Gastroesophageal sphincter (tissue), 4 donors: ENCODE measurements around the gene STN1. TPM values are rescaled to one million over a fixed set of nuclear protein-coding genes. Genes with fewer than 3 reads are reported as not detected.

Experiments used
- ATAC-seq: fragments of 150-250 bp; one replicate; pipeline ENCODE4 v1.9.1; 2016; ENCODE audit warnings: mild to moderate bottlenecking, moderate library complexity
- H3K27ac ChIP-seq, 4 donors: fragments of 200-600 bp; sonication (generic) in 3 of 4; 1 replicate in 3 of 4; 2 replicates in 1 of 4; pipeline ENCODE4 v1.5.1; 2016 to 2019
- H3K27me3 ChIP-seq: fragments of 200-600 bp; sonication (generic); one replicate; pipeline ENCODE4 v1.5.1; 2019
- H3K36me3 ChIP-seq, 2 donors: fragments of 200-600 bp; sonication (generic); one replicate each; pipeline ENCODE4 v1.5.1; 2019; ENCODE audit warnings: control low read depth in 1 of 2
- H3K4me1 ChIP-seq, 3 donors: fragments of 200-600 bp; sonication (generic); 1 replicate in 2 of 3; 2 replicates in 1 of 3; pipeline ENCODE4 v1.5.1; 2016 to 2019; ENCODE audit warnings: control low read depth in 2 of 3
- H3K4me3 ChIP-seq, 2 donors: fragments of 200-600 bp; sonication (generic); one replicate each; pipeline ENCODE4 v1.5.1; 2019; ENCODE audit warnings: mild to moderate bottlenecking in 1 of 2, moderate library complexity in 1 of 2
- H3K9me3 ChIP-seq, 3 donors: fragments of 200-600 bp; sonication (generic); one replicate each; pipeline ENCODE4 v1.5.1; 2017 to 2019; ENCODE audit warnings: control low read depth in 2 of 3
- CTCF ChIP-seq, 4 experiments: fragments of 200-600 bp in 2 of 4; fragments of 450-650 bp in 2 of 4; sonication (generic) in 1 of 4; IDR thresholded peaks; one replicate each; pipeline ENCODE4 v1.5.1; 2017 to 2019; ENCODE audit warnings: antibody characterized with exemption in 4 of 4, mild to moderate bottlenecking in 2 of 4, moderate library complexity in 2 of 4
- EP300 ChIP-seq: sonication (generic); formaldehyde crosslinking; IDR thresholded peaks from one replicate; pipeline ENCODE4 v1.6.1; 2017; ENCODE audit warnings: antibody characterized with exemption, mild to moderate bottlenecking
- POLR2A ChIP-seq, 2 donors: fragments of 450-650 bp; IDR thresholded peaks; one replicate each; pipeline ENCODE4 v1.6.1; 2017; ENCODE audit warnings: antibody characterized with exemption in 2 of 2, mild to moderate bottlenecking in 2 of 2, moderate library complexity in 1 of 2
- POLR2AphosphoS5 ChIP-seq: sonication (generic); formaldehyde crosslinking; IDR thresholded peaks from one replicate; pipeline ENCODE4 v1.6.1; 2017; ENCODE audit warnings: antibody characterized with exemption
- WGBS, 2 donors: methylation state at CpG; one replicate each; pipeline ENCODE4 v1.1.5; 2018; ENCODE audit warnings: low coverage in 1 of 2; 5-methylcytosine and 5-hydroxymethylcytosine counted together
- total RNA-seq, 4 donors: library from RNA; depleted of rRNA; stranded (reverse); fragments of >200 nt; gene quantifications; one replicate each; pipeline ENCODE4 v1.1.0, GENCODE V29; 2016

The STN1 gene
- total RNA-seq, 4 donors from 2014 or later, result 17.1 to 31.6 (median 29.6) TPM

- no peaks in the 10 kb centered on the region for H3K36me3 ChIP-seq
- TF ChIP-seq POLR2AphosphoS5 (no peak), EP300 (no peak), CTCF (IDR thresholded peaks at IDR 0.05) (no peak), POLR2A (IDR thresholded peaks at IDR 0.05) (no peak)
- H3K4me3 ChIP-seq, result no peak overlapping the region
- WGBS, 2 donors, result 83% methylated on average over 1 of the region's 2 CpGs; no CpG with 5 or more reads in 1 of the 2 donors
- ATAC-seq, result no peak
- H3K9me3 ChIP-seq, result no peaks in the 10 kb centered on the region
- H3K27me3 ChIP-seq, result no peaks in the 10 kb centered on the region
- H3K27ac ChIP-seq, result no peak overlapping the region
- H3K4me1 ChIP-seq, result no peaks in the 10 kb centered on the region
Observed at GRCh38 chr10:103931603-103932002, 13.6 kb upstream of the STN1 start.

GRCh38 chr10:103930881-103931280, 12.9 kb upstream of the STN1 start:
- H3K9me3 ChIP-seq, result no peaks in the 10 kb centered on the region
- 93 to 100% methylated on average over 4 to 6 of the region's 6 CpGs for WGBS, 2 donors
- TF ChIP-seq EP300, result no peak
- no peak for TF ChIP-seq POLR2A (IDR thresholded peaks at IDR 0.05)
- TF ChIP-seq POLR2AphosphoS5, result no peak
- TF ChIP-seq CTCF (IDR thresholded peaks at IDR 0.05), result no peak

GRCh38 chr10:103930449-103930848, 12.5 kb upstream of the STN1 start:
- no peak overlapping the region for H3K4me3 ChIP-seq
- H3K27me3 ChIP-seq, result no peaks in the 10 kb centered on the region
- no peak overlapping the region for H3K27ac ChIP-seq
- 90 to 100% methylated on average over 1 of the region's 1 CpG for WGBS, 2 donors
- ATAC-seq, result no peak
- no peaks in the 10 kb centered on the region for H3K36me3 ChIP-seq
- H3K9me3 ChIP-seq, result no peaks in the 10 kb centered on the region
- TF ChIP-seq POLR2A (IDR thresholded peaks at IDR 0.05), result no peak
- no peak for TF ChIP-seq CTCF (IDR thresholded peaks at IDR 0.05)
- no peak for TF ChIP-seq POLR2AphosphoS5
- no peak for TF ChIP-seq EP300
- H3K4me1 ChIP-seq, result no peaks in the 10 kb centered on the region

More at GRCh38 chr10:103930881-103931280, 12.9 kb upstream of the STN1 start:
- H3K36me3 ChIP-seq, result no peaks in the 10 kb centered on the region
- H3K27ac ChIP-seq, result no peak overlapping the region
- ATAC-seq, result no peak
- no peak overlapping the region for H3K4me3 ChIP-seq
- no peaks in the 10 kb centered on the region for H3K27me3 ChIP-seq
- no peaks in the 10 kb centered on the region for H3K4me1 ChIP-seq

GRCh38 chr10:103929381-103929921, 11.5 kb upstream of the STN1 start:
- no peak for ATAC-seq

More at GRCh38 chr10:103929381-103929921, 11.5 kb upstream of the STN1 start:
- no peaks in the 10 kb centered on the region for H3K36me3 ChIP-seq
- TF ChIP-seq POLR2A (IDR thresholded peaks at IDR 0.05) (no peak), POLR2AphosphoS5 (no peak), EP300 (no peak), CTCF (IDR thresholded peaks at IDR 0.05) (no peak)
- H3K27me3 ChIP-seq, result no peaks in the 10 kb centered on the region
- H3K9me3 ChIP-seq, result no peaks in the 10 kb centered on the region
- no peak overlapping the region for H3K27ac ChIP-seq
- WGBS, 2 donors, result 37 to 68% methylated on average over 7 of the region's 7 CpGs
- no peak overlapping the region for H3K4me3 ChIP-seq
- H3K4me1 ChIP-seq, result no peaks in the 10 kb centered on the region
